Measurements from ENCODE around the gene RFC4.
"Not testable (repeated sequence)": the region's sequence is repeated elsewhere in the genome, so short reads cannot be mapped to it uniquely, and the experiment has no call there.

RFC4 gene
- total RNA-seq = 19.6 to 29.9 (median 25.6) reads per million in 4 experiments

GRCh38 chr3:186806089-186807055 lies at the start of gene RFC4:
RFC4 (minus strand) TSS chr3:186806482; CDS start chr3:186804713, 1,769 bp downstream.
- peak; percentile 71 for DNase-seq

- DNase-seq = no peak
These were observed 48.7 kb upstream of the RFC4 start for GRCh38 chr3:186854954-186855353.

GRCh38 chr3:186854146-186854545 lies 47.9 kb upstream of the RFC4 start:
- no peak for DNase-seq

- no peak for DNase-seq
These were observed 46.7 kb upstream of the RFC4 start for GRCh38 chr3:186852994-186853393.

GRCh38 chr3:186851835-186852234 lies 45.6 kb upstream of the RFC4 start:
- DNase-seq = not testable (repeated sequence)

GRCh38 chr3:186849374-186849975 lies 43.2 kb upstream of the RFC4 start:
- no peak for DNase-seq

GRCh38 chr3:186847437-186847836 lies 41.2 kb upstream of the RFC4 start:
- no peak for DNase-seq

GRCh38 chr3:186845756-186846155 lies 39.5 kb upstream of the RFC4 start:
- no peak for DNase-seq

GRCh38 chr3:186844908-186845307 lies 38.6 kb upstream of the RFC4 start:
- no peak for DNase-seq

- no peak for DNase-seq
These were observed 36.8 kb upstream of the RFC4 start for GRCh38 chr3:186843039-186843432.

GRCh38 chr3:186842426-186843038 lies 36.2 kb upstream of the RFC4 start, which contains the start of gene ADIPOQ:
ADIPOQ (plus strand) TSS chr3:186842710; CDS start chr3:186853059, 10,349 bp downstream.
- no peak for DNase-seq

GRCh38 chr3:186841620-186842019 lies 35.3 kb upstream of the RFC4 start:
- no peak for DNase-seq

- no peak for DNase-seq
These were observed 33.8 kb upstream of the RFC4 start for GRCh38 chr3:186839874-186840641.

GRCh38 chr3:186832276-186832675 lies 26.0 kb upstream of the RFC4 start:
- no peak for DNase-seq

GRCh38 chr3:186831798-186832197 lies 25.5 kb upstream of the RFC4 start:
- no peak for DNase-seq

GRCh38 chr3:186828340-186828739 lies 22.1 kb upstream of the RFC4 start:
- DNase-seq = no peak

- DNase-seq = peak; percentile 79
These were observed 20.9 kb upstream of the RFC4 start for GRCh38 chr3:186826976-186827857.

- no peak for DNase-seq
These were observed 20.2 kb upstream of the RFC4 start for GRCh38 chr3:186826410-186826975.

- DNase-seq = no peak
These were observed 19.7 kb upstream of the RFC4 start for GRCh38 chr3:186825872-186826409.

GRCh38 chr3:186825294-186825821 lies 19.1 kb upstream of the RFC4 start:
- no peak for DNase-seq

Measured in effector CD8-positive, alpha-beta T cell (primary cell).